Nephron progenitor cell (in vitro differentiated cells): ENCODE results near the gene SSTR5.
A peak's percentile ranks its signal among the peaks of the same experiment; 100 is the strongest.
"Not testable (repeated sequence)": the region's sequence is repeated elsewhere in the genome, so short reads cannot be mapped to it uniquely, and the experiment has no call there.

Source experiments
- DNase-seq: peaks from one replicate; pipeline ENCODE4 v3.0.0; 2021
- H3K27ac Mint-ChIP-seq: 2 replicates; pipeline ENCODE4 v1.8.0; 2021; ENCODE audit warnings: mild to moderate bottlenecking, moderate library complexity, mixed read lengths
- H3K27me3 Mint-ChIP-seq: 2 replicates; pipeline ENCODE4 v1.8.0; 2021; ENCODE audit warnings: mild to moderate bottlenecking, low read depth, mixed read lengths; ENCODE audit not compliant: poor library complexity
- H3K36me3 Mint-ChIP-seq: 2 replicates; pipeline ENCODE4 v1.8.0; 2021; ENCODE audit warnings: low read depth, mixed read lengths
- H3K4me1 Mint-ChIP-seq: 2 replicates; pipeline ENCODE4 v1.8.0; 2021; ENCODE audit warnings: mixed read lengths
- H3K4me3 Mint-ChIP-seq: 2 replicates; pipeline ENCODE4 v1.8.0; 2021; ENCODE audit warnings: mild to moderate bottlenecking, moderate library complexity, mixed read lengths
- H3K9me3 Mint-ChIP-seq: 2 replicates; pipeline ENCODE4 v1.8.0; 2021; ENCODE audit warnings: mild to moderate bottlenecking, moderate library complexity, mixed read lengths
- CTCF ChIP-seq: fragments of 200-600 bp; sonication (generic); IDR thresholded peaks from 2 replicates; pipeline ENCODE4 v1.5.0; 2021; ENCODE audit warnings: antibody characterized with exemption

Gene SSTR5

GRCh38 chr16:1072526-1073261 is at the start of gene SSTR5:
Gene SSTR5, plus strand, starts transcription at chr16:1072747. Its CDS starts 6,122 bp downstream, at chr16:1078869.
- Mint-ChIP-seq H3K36me3 (no peaks in the 10 kb centered on the region), H3K27me3 (peaks cover 39% of the 10 kb centered on the region), H3K9me3 (no peaks in the 10 kb centered on the region), H3K27ac (no peak within 1 kb of the TSS), H3K4me3 (no peak within 1 kb of the TSS), H3K4me1 (peaks cover 25% of the 10 kb centered on the region)
- TF ChIP-seq CTCF, result no peak
- DNase-seq, result no peak

- Mint-ChIP-seq H3K27ac (no peak overlapping the region), H3K36me3 (no peaks in the 10 kb centered on the region), H3K4me1 (peaks cover 60% of the 10 kb centered on the region), H3K4me3 (no peak overlapping the region), H3K27me3 (peaks cover 2% of the 10 kb centered on the region), H3K9me3 (no peaks in the 10 kb centered on the region)
- DNase-seq, result peak; percentile 49
- no peak for TF ChIP-seq CTCF
Measured at GRCh38 chr16:1024138-1024537, 48.4 kb upstream of the SSTR5 start.

GRCh38 chr16:1025183-1025809 is 47.3 kb upstream of the SSTR5 start:
- H3K27ac Mint-ChIP-seq, H3K4me3 Mint-ChIP-seq, DNase-seq, H3K9me3 Mint-ChIP-seq, H3K36me3 Mint-ChIP-seq, H3K27me3 Mint-ChIP-seq: not testable (repeated sequence)
- peaks cover 61% of the 10 kb centered on the region for H3K4me1 Mint-ChIP-seq

GRCh38 chr16:1026057-1026783 is 46.3 kb upstream of the SSTR5 start:
- TF ChIP-seq CTCF, result no peak
- Mint-ChIP-seq H3K4me3 (no peak overlapping the region), H3K36me3 (no peaks in the 10 kb centered on the region), H3K4me1 (peaks cover 55% of the 10 kb centered on the region), H3K9me3 (no peaks in the 10 kb centered on the region), H3K27ac (no peak overlapping the region), H3K27me3 (peaks cover 2% of the 10 kb centered on the region)
- DNase-seq, result peak; percentile 60

GRCh38 chr16:1026784-1027500 is 45.6 kb upstream of the SSTR5 start:
- no peak overlapping the region for H3K27ac Mint-ChIP-seq
- H3K27me3 Mint-ChIP-seq, result peaks cover 2% of the 10 kb centered on the region
- peaks cover 51% of the 10 kb centered on the region for H3K4me1 Mint-ChIP-seq
- H3K4me3 Mint-ChIP-seq, result no peak overlapping the region
- TF ChIP-seq CTCF, result no peak
- no peaks in the 10 kb centered on the region for H3K36me3 Mint-ChIP-seq
- H3K9me3 Mint-ChIP-seq, result no peaks in the 10 kb centered on the region
- DNase-seq, result no peak

- Mint-ChIP-seq H3K4me3 (no peak overlapping the region), H3K27me3 (peaks cover 2% of the 10 kb centered on the region), H3K9me3 (no peaks in the 10 kb centered on the region), H3K36me3 (no peaks in the 10 kb centered on the region), H3K27ac (no peak overlapping the region), H3K4me1 (peaks cover 47% of the 10 kb centered on the region)
- DNase-seq, result no peak
- no peak for TF ChIP-seq CTCF
Measured at GRCh38 chr16:1027501-1027815, 45.1 kb upstream of the SSTR5 start.
